Measurements from ENCODE around the gene F2R.
"Not testable (repeated sequence)": the region's sequence is repeated elsewhere in the genome, so short reads cannot be mapped to it uniquely, and the experiment has no call there.

Gene F2R

GRCh38 chr5:76761118-76761517, 45.2 kb downstream of the F2R start:
- not testable (repeated sequence) for FAIRE-seq

- FAIRE-seq = no peak
These were observed 46.6 kb downstream of the F2R start for GRCh38 chr5:76762484-76762883.

GRCh38 chr5:76763136-76763535, 47.2 kb downstream of the F2R start:
- FAIRE-seq = no peak

- FAIRE-seq = no peak
These were observed 48.4 kb downstream of the F2R start for GRCh38 chr5:76764374-76764773.

GRCh38 chr5:76765249-76765648, 49.3 kb downstream of the F2R start:
- no peak for FAIRE-seq

GRCh38 chr5:76766746-76767145, 50.8 kb downstream of the F2R start:
- FAIRE-seq = no peak

- FAIRE-seq = not testable (repeated sequence)
These were observed 55.1 kb downstream of the F2R start for GRCh38 chr5:76771041-76771440.

- FAIRE-seq = no peak
These were observed 55.9 kb downstream of the F2R start for GRCh38 chr5:76771705-76772405.

- no peak for FAIRE-seq
These were observed 60.0 kb downstream of the F2R start for GRCh38 chr5:76775921-76776320.

- no peak for FAIRE-seq
These were observed 60.5 kb downstream of the F2R start for GRCh38 chr5:76776391-76776790.

GRCh38 chr5:76780616-76781015, 64.7 kb downstream of the F2R start:
- not testable (repeated sequence) for FAIRE-seq

GRCh38 chr5:76781775-76782174, 65.8 kb downstream of the F2R start:
- FAIRE-seq = no peak

GRCh38 chr5:76782444-76782843, 66.5 kb downstream of the F2R start:
- FAIRE-seq = no peak

All from islet of Langerhans (tissue), 1 donor.